Stimulated activated CD4-positive, alpha-beta T cell treated with anti-CD3 and anti-CD28 coated beads, TNF-alpha, amount 100 ng/mL, for 4 hours (primary cell): ENCODE data around the gene TMEM45A.
"Not testable (repeated sequence)": the region's sequence is repeated elsewhere in the genome, so short reads cannot be mapped to it uniquely, and the experiment has no call there.

Experiments
- DNase-seq, 3 experiments: peaks; one replicate each; pipeline ENCODE4 v3.0.0-alpha.2; 2020; ENCODE audit warnings: low read depth in 3 of 3

The TMEM45A gene

GRCh38 chr3:100483529-100483928 lies 8.9 kb upstream of the TMEM45A start:
- DNase-seq: no peak

GRCh38 chr3:100486808-100487207 lies 5.6 kb upstream of the TMEM45A start:
- no peak for DNase-seq

- DNase-seq: no peak
Measured at GRCh38 chr3:100489118-100489517, 3.3 kb upstream of the TMEM45A start.

GRCh38 chr3:100496711-100497261 lies 4.4 kb downstream of the TMEM45A start:
- no peak for DNase-seq

GRCh38 chr3:100499651-100500050 lies 7.2 kb downstream of the TMEM45A start:
- DNase-seq: no peak

- no peak for DNase-seq
Measured at GRCh38 chr3:100500320-100500880, 8.0 kb downstream of the TMEM45A start.

GRCh38 chr3:100503448-100503847 lies 11.0 kb downstream of the TMEM45A start:
- no peak for DNase-seq

GRCh38 chr3:100506355-100506754 lies 13.9 kb downstream of the TMEM45A start:
- no peak for DNase-seq

- DNase-seq: not testable (repeated sequence)
Measured at GRCh38 chr3:100509818-100510217, 17.4 kb downstream of the TMEM45A start.

GRCh38 chr3:100516232-100516631 lies 23.8 kb downstream of the TMEM45A start:
- DNase-seq: no peak

- no peak for DNase-seq
Measured at GRCh38 chr3:100516838-100517237, 24.4 kb downstream of the TMEM45A start.

GRCh38 chr3:100517276-100517675 lies 24.9 kb downstream of the TMEM45A start:
- no peak for DNase-seq

GRCh38 chr3:100518244-100518643 lies 25.8 kb downstream of the TMEM45A start:
- no peak for DNase-seq

- DNase-seq: no peak
Measured at GRCh38 chr3:100518983-100519382, 26.6 kb downstream of the TMEM45A start.

- no peak for DNase-seq
Measured at GRCh38 chr3:100521439-100521845, 29.0 kb downstream of the TMEM45A start.

- DNase-seq: no peak
Measured at GRCh38 chr3:100522125-100522524, 29.7 kb downstream of the TMEM45A start.

GRCh38 chr3:100523050-100523760 lies 30.8 kb downstream of the TMEM45A start:
- no peak for DNase-seq

GRCh38 chr3:100525753-100526612 lies 33.6 kb downstream of the TMEM45A start:
- no peak for DNase-seq

GRCh38 chr3:100526613-100527346 lies 34.4 kb downstream of the TMEM45A start:
- DNase-seq: no peak

GRCh38 chr3:100527347-100527735 lies 34.9 kb downstream of the TMEM45A start:
- DNase-seq: no peak

- no peak for DNase-seq
Measured at GRCh38 chr3:100531093-100531492, 38.7 kb downstream of the TMEM45A start.

GRCh38 chr3:100532411-100532810 lies 40.0 kb downstream of the TMEM45A start:
- no peak for DNase-seq
